T-cell (primary cell): ENCODE data around the gene HIC2. TPM values are rescaled to one million over a fixed set of nuclear protein-coding genes. Genes with fewer than 3 reads are reported as not detected.
"Not testable (repeated sequence)": the region's sequence is repeated elsewhere in the genome, so short reads cannot be mapped to it uniquely, and the experiment has no call there.

ENCODE experiments used
- ATAC-seq, 4 experiments: fragments of 200-7000 bp in 3 of 4; fragments of 150-1000 bp in 1 of 4; cut with Tn5 transposase; replicated peaks in 1 of 4; 1 replicate in 3 of 4; 2 replicates in 1 of 4; pipeline ENCODE4 v1.10.0; 2021; ENCODE audit warnings: moderate library complexity in 3 of 4, mild to moderate bottlenecking in 2 of 4, moderate number of reproducible peaks in 1 of 4
- CTCF ChIA-PET, 2 donors: fragments of 300-600 bp; sonication (Branson Sonifier 250); formaldehyde crosslinking; loops; one replicate each; lab custom pipeline; 2022; ENCODE audit warnings: antibody characterized with exemption in 2 of 2; lab: Charles Lee
- POLR2A ChIA-PET, 2 donors: fragments of 300-600 bp; sonication (Branson Sonifier 250); formaldehyde crosslinking; loops; one replicate each; lab custom pipeline; 2022; ENCODE audit warnings: antibody characterized with exemption in 2 of 2; lab: Charles Lee
- DNase-seq, 35 experiments: peaks; one replicate each; pipeline versions ENCODE4 v3.0.0 to v3.0.0-alpha.2; 2013 to 2023
- H3K27ac ChIP-seq: one replicate; pipeline ENCODE4 v1.5.1; 2013; ENCODE audit warnings: low read length
- H3K27me3 ChIP-seq, 2 experiments: replicated peaks in 1 of 2; 1 replicate in 1 of 2; 2 replicates in 1 of 2; pipeline versions ENCODE4 v1.6.1 to v1.7.0; 2013; ENCODE audit warnings: low read length in 1 of 2, mixed read lengths in 1 of 2; ENCODE audit not compliant: control insufficient read depth in 2 of 2, insufficient read depth in 2 of 2; ENCODE audit errors: extremely low read depth in 1 of 2
- H3K36me3 ChIP-seq, 2 donors: 1 replicate in 1 of 2; 2 replicates in 1 of 2; pipeline versions ENCODE4 v1.6.1 to v1.7.0; 2013; ENCODE audit warnings: low read length in 1 of 2; ENCODE audit not compliant: control insufficient read depth in 2 of 2, insufficient read depth in 1 of 2; ENCODE audit errors: extremely low read depth in 1 of 2
- H3K4me1 ChIP-seq, 2 experiments: 1 replicate in 1 of 2; 2 replicates in 1 of 2; pipeline versions ENCODE4 v1.6.1 to v1.7.0; 2013; ENCODE audit warnings: low read length in 2 of 2, mixed read lengths in 1 of 2; ENCODE audit not compliant: insufficient read depth in 2 of 2, control insufficient read depth in 1 of 2; ENCODE audit errors: extremely low read depth in 1 of 2
- H3K4me3 ChIP-seq, 2 donors: 1 replicate in 1 of 2; 2 replicates in 1 of 2; pipeline versions ENCODE4 v1.5.1 to v1.7.0; 2013; ENCODE audit warnings: mild to moderate bottlenecking in 2 of 2, low read length in 1 of 2, moderate library complexity in 1 of 2; ENCODE audit not compliant: control insufficient read depth in 1 of 2; ENCODE audit errors: extremely low read depth in 1 of 2
- H3K9me3 ChIP-seq: 2 replicates; pipeline ENCODE4 v1.7.0; 2013
- H3K27ac Mint-ChIP-seq, 2 donors: one replicate each; pipeline ENCODE4 v1.8.0; 2020 to 2021; ENCODE audit warnings: mild to moderate bottlenecking in 2 of 2, mixed read lengths in 2 of 2
- H3K27me3 Mint-ChIP-seq, 2 donors: one replicate each; pipeline ENCODE4 v1.8.0; 2021 to 2022; ENCODE audit warnings: mixed read lengths in 2 of 2
- H3K36me3 Mint-ChIP-seq: one replicate; pipeline ENCODE4 v1.8.0; 2021; ENCODE audit warnings: mixed read lengths
- H3K4me1 Mint-ChIP-seq, 3 donors: one replicate each; pipeline ENCODE4 v1.8.0; 2020 to 2022; ENCODE audit warnings: mixed read lengths in 3 of 3, mild to moderate bottlenecking in 1 of 3
- H3K4me3 Mint-ChIP-seq, 3 donors: one replicate each; pipeline ENCODE4 v1.8.0; 2020 to 2022; ENCODE audit warnings: mild to moderate bottlenecking in 3 of 3, mixed read lengths in 3 of 3, moderate library complexity in 3 of 3
- H3K9me3 Mint-ChIP-seq, 3 donors: one replicate each; pipeline ENCODE4 v1.8.0; 2020 to 2022; ENCODE audit warnings: mixed read lengths in 3 of 3
- WGBS: methylation state at CpG from one replicate; pipeline ENCODE4 v1.1.5; 2013; ENCODE audit warnings: missing lambda C conversion rate; ENCODE audit not compliant: insufficient coverage; 5-methylcytosine and 5-hydroxymethylcytosine counted together
- total RNA-seq, 35 experiments: library from RNA in 6 of 35; stranded (reverse) in 6 of 35; fragments of 120-200 nt in 1 of 35; gene quantifications; one replicate each; pipeline versions ENCODE4 v1.2.1 to v1.2.4 and lab custom pipeline; 2013 to 2026

HIC2 gene
- total RNA-seq, 5 donors from 2014 or later (not counting 1 experiment from before 2014, with no cell fraction given) = 8.8 to 12.1 (median 10.0) TPM

GRCh38 chr22:21472984-21473383 is 55.8 kb downstream of the HIC2 start:
- no CpG with 5 or more reads among the region's 11 CpGs for WGBS
- H3K27ac ChIP-seq, CTCF ChIA-PET, H3K9me3 Mint-ChIP-seq, H3K4me3 ChIP-seq, H3K36me3 ChIP-seq, H3K9me3 ChIP-seq, H3K27me3 ChIP-seq, POLR2A ChIA-PET, H3K4me3 Mint-ChIP-seq, DNase-seq, H3K36me3 Mint-ChIP-seq, H3K4me1 Mint-ChIP-seq, ATAC-seq, H3K4me1 ChIP-seq, H3K27ac Mint-ChIP-seq, H3K27me3 Mint-ChIP-seq: not testable (repeated sequence)

GRCh38 chr22:21473664-21474063 is 56.5 kb downstream of the HIC2 start:
- H3K9me3 Mint-ChIP-seq, H3K27me3 ChIP-seq, DNase-seq, H3K27me3 Mint-ChIP-seq, H3K27ac ChIP-seq, H3K9me3 ChIP-seq, H3K4me3 Mint-ChIP-seq, H3K27ac Mint-ChIP-seq, H3K36me3 Mint-ChIP-seq, CTCF ChIA-PET, ATAC-seq, POLR2A ChIA-PET, H3K4me1 Mint-ChIP-seq, H3K4me3 ChIP-seq, H3K36me3 ChIP-seq, H3K4me1 ChIP-seq: not testable (repeated sequence)
- no CpG with 5 or more reads among the region's 13 CpGs for WGBS

GRCh38 chr22:21484039-21484438 is 66.9 kb downstream of the HIC2 start:
- ATAC-seq, H3K4me1 ChIP-seq, H3K9me3 ChIP-seq, H3K27ac Mint-ChIP-seq, H3K9me3 Mint-ChIP-seq, H3K27me3 ChIP-seq, H3K27me3 Mint-ChIP-seq, H3K36me3 ChIP-seq, H3K27ac ChIP-seq, CTCF ChIA-PET, POLR2A ChIA-PET, H3K4me3 Mint-ChIP-seq, H3K4me3 ChIP-seq, DNase-seq, H3K36me3 Mint-ChIP-seq, H3K4me1 Mint-ChIP-seq: not testable (repeated sequence)
- 100% methylated on average over 2 of the region's 14 CpGs for WGBS

GRCh38 chr22:21487723-21488122 is 70.6 kb downstream of the HIC2 start:
- no CpG with 5 or more reads among the region's 17 CpGs for WGBS
- ATAC-seq, H3K27ac ChIP-seq, POLR2A ChIA-PET, H3K36me3 ChIP-seq, H3K4me1 Mint-ChIP-seq, H3K4me1 ChIP-seq, H3K4me3 ChIP-seq, H3K9me3 ChIP-seq, H3K27me3 ChIP-seq, DNase-seq, H3K4me3 Mint-ChIP-seq, H3K27ac Mint-ChIP-seq, H3K9me3 Mint-ChIP-seq, H3K36me3 Mint-ChIP-seq, H3K27me3 Mint-ChIP-seq, CTCF ChIA-PET: not testable (repeated sequence)

GRCh38 chr22:21489149-21489680 is 72.0 kb downstream of the HIC2 start:
- H3K36me3 ChIP-seq, H3K9me3 ChIP-seq, CTCF ChIA-PET, POLR2A ChIA-PET, H3K4me3 ChIP-seq, H3K4me3 Mint-ChIP-seq, H3K4me1 Mint-ChIP-seq, H3K27me3 ChIP-seq, DNase-seq, H3K27me3 Mint-ChIP-seq, H3K4me1 ChIP-seq, H3K27ac ChIP-seq, H3K9me3 Mint-ChIP-seq, H3K36me3 Mint-ChIP-seq, H3K27ac Mint-ChIP-seq, ATAC-seq: not testable (repeated sequence)
- WGBS = no CpG with 5 or more reads among the region's 11 CpGs

GRCh38 chr22:21490556-21490955 is 73.4 kb downstream of the HIC2 start:
- CTCF ChIA-PET, H3K4me1 Mint-ChIP-seq, H3K9me3 ChIP-seq, H3K4me1 ChIP-seq, H3K27me3 ChIP-seq, ATAC-seq, DNase-seq, H3K36me3 Mint-ChIP-seq, H3K36me3 ChIP-seq, H3K27ac Mint-ChIP-seq, H3K4me3 ChIP-seq, H3K27ac ChIP-seq, H3K27me3 Mint-ChIP-seq, POLR2A ChIA-PET, H3K4me3 Mint-ChIP-seq, H3K9me3 Mint-ChIP-seq: not testable (repeated sequence)
- no CpG with 5 or more reads among the region's 6 CpGs for WGBS

- H3K27me3 Mint-ChIP-seq, DNase-seq, H3K27ac Mint-ChIP-seq, H3K9me3 Mint-ChIP-seq, H3K27ac ChIP-seq, H3K4me3 Mint-ChIP-seq, H3K4me1 Mint-ChIP-seq, H3K9me3 ChIP-seq, CTCF ChIA-PET, POLR2A ChIA-PET, H3K4me3 ChIP-seq, H3K36me3 Mint-ChIP-seq, H3K4me1 ChIP-seq, ATAC-seq, H3K27me3 ChIP-seq, H3K36me3 ChIP-seq: not testable (repeated sequence)
- no CpG with 5 or more reads among the region's 8 CpGs for WGBS
These were observed 75.1 kb downstream of the HIC2 start for GRCh38 chr22:21492271-21492670.
